Lower leg skin (tissue), 3 donors: ENCODE data around the gene NCOA1.

Experiments used
- POLR2A ChIP-seq, 2 donors: fragments of 450-650 bp; IDR thresholded peaks; one replicate each; pipeline ENCODE4 v1.6.1; 2016 to 2017; ENCODE audit warnings: antibody characterized with exemption in 2 of 2, mild to moderate bottlenecking in 1 of 2, moderate library complexity in 1 of 2
- TF ChIP-seq, protein P1 (sequence below), 3 donors: fragments of 450-650 bp; IDR thresholded peaks; one replicate each; pipeline ENCODE4 v1.5.1; 2016; ENCODE audit warnings: antibody characterized with exemption in 3 of 3, mild to moderate bottlenecking in 3 of 3, moderate library complexity in 2 of 3

GRCh38 chr2:24820175-24820513, 329.1 kb downstream of the NCOA1 start:
- TF ChIP-seq, protein P1, sequence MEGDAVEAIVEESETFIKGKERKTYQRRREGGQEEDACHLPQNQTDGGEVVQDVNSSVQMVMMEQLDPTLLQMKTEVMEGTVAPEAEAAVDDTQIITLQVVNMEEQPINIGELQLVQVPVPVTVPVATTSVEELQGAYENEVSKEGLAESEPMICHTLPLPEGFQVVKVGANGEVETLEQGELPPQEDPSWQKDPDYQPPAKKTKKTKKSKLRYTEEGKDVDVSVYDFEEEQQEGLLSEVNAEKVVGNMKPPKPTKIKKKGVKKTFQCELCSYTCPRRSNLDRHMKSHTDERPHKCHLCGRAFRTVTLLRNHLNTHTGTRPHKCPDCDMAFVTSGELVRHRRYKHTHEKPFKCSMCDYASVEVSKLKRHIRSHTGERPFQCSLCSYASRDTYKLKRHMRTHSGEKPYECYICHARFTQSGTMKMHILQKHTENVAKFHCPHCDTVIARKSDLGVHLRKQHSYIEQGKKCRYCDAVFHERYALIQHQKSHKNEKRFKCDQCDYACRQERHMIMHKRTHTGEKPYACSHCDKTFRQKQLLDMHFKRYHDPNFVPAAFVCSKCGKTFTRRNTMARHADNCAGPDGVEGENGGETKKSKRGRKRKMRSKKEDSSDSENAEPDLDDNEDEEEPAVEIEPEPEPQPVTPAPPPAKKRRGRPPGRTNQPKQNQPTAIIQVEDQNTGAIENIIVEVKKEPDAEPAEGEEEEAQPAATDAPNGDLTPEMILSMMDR (IDR thresholded peaks at IDR 0.05) = no peak
- no peak for TF ChIP-seq POLR2A (IDR thresholded peaks at IDR 0.05)
